Hepatic stellate cell (primary cell): Measurements from ENCODE around the gene RAI1.
"Not testable (repeated sequence)": the region's sequence is repeated elsewhere in the genome, so short reads cannot be mapped to it uniquely, and the experiment has no call there.

ENCODE experiments used
- DNase-seq: peaks from one replicate; pipeline ENCODE4 v3.0.0; 2011; ENCODE audit warnings: low spot score

RAI1 gene

DNA sequence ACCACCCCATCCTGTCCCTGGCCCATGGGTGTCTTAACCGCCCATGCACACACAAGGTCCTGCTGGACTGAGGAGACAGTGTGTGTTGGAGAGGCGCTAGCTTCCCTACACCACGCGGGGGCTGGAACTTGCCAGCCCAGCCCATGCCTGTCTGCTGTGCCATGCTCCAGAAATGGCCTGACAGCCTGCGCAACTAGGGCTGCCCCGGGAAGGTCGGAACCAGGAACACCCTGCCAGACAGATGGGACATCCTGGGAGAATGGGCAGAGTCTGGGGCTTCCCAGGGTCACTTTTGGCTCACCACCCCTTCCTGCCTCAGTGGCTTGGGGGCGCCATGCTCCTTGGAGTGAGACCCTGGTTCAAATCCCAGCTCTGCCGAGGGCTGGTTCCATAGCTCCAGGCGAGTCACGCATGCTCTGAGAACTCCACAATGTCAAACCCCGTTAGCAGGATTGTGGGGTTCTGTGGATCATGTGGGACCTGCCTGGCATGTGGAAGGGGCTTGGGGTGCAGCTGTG is 119.3 kb downstream of the RAI1 start:
- no peak for DNase-seq

DNA sequence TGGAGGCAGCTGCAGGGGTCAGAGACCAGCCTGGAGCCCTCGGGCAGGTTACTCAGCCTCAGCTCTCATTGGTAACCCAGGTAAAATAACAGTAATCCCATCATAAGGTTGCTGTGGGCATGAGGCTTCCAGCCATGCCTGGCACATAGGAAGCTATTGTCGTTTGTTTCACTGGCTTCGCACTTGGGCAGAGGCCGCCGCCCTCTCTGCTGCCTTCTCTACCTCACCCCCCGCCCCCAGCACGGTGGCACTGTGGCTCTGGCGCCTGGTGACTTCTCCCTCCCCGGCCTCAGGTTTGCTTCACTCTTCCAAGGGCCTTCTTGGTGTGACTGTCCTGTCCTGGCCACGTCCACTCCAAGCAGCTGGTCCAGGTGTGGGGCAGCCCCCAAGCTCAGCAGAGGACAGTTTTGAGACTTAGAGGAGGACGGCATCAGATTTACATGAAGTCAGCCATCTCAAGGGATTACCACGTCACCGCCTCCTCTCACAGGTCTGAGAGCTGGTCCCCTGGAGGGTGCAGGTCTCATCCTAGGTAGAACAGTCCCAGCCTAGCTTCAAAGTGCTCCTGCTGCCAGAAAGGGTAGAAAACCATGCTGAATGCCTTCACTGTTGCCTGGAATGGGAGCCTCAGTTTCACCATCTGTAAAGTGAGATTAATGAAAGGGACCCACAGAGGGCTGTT is 120.7 kb downstream of the RAI1 start:
- no peak for DNase-seq

DNA sequence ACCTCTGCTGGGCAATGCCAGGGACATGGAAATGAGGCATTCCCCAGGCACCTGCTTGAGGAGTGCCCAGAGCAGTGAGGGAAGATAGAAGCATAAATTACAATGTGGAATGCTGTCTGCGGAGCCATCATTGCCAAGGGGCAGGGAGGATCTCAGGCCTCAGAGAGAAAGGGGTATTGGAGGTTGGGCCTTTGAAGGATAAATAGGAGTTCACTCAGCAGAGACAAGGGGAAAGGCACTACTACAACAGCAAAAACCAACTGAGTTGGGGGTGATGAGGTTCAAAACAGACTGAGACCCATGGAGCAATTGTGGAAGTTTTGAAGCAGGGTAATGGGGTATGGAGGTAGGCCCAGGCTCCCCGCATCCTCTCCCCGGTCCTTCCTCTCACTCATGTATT is 122.7 kb downstream of the RAI1 start:
- no peak for DNase-seq

DNA sequence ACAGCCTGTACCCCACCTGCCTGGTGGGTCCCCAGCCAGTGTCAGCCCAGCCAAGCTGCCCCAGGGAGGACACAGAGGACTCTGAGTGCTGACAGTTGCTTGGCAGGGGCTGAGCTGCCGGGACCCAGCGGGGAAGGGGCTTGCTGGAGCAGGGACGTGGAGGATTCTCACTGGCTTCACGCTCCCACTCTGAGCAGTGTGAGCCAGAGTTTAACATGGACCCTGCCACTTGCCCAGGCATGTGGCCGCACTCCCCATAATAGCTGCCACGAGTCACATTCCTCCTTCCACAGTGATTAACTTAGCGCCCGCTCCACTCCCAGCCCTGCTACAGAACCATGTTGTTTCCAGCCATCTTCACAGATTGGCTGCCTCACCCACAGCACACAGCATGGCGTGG is 124.3 kb downstream of the RAI1 start:
- DNase-seq: no peak

DNA sequence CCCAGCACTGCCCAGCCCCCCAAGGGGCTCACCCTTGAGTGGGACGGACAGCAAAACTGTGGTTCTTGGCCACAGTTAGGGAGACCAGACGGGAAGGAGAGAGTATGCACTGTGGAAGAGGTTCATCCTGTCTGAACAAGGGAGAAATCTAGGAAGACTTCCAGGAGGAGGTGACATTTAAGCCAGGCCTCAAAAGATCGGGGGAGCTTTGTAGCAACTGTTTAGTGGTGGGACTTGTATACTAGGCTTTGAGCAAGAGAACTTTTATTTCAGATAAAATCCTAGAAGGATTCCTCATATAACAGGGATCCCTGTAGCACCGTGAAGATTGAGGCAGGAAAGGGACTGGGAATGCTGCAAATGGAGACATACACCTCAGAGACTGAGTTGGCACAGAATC is 124.8 kb downstream of the RAI1 start:
- no peak for DNase-seq

DNA sequence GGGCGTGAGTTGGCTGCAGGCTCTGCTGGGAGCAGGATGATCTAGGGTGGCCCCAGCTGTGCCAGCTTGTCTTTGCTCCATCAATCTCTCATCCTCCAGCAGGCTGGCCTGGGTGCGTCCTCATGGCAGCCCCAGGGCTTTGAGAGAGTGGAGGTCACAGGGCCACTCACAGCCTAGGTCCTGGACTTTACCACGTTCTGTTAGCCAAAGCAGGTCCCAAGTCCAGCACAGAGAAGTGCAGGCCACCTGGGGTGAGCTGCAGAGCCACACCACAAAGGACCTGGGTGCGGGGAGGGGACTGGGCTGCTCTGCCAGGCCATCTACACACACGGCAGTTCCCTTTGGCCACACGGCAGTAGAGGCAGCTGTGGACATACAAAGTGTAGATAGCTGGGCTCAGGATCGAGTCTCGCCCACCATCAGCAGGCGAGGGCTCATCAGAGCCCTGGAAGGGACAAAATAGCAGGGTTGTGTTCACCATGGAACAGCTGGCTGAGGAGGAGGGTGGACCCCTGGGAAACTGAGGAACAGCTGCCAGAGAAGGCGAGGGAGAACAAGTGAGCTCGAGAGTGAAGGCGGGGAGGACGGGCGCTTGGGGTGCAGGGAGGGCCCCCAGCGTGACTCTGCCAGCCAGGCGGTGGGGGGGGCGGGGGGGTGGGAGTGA is 125.5 kb downstream of the RAI1 start:
- no peak for DNase-seq

DNA sequence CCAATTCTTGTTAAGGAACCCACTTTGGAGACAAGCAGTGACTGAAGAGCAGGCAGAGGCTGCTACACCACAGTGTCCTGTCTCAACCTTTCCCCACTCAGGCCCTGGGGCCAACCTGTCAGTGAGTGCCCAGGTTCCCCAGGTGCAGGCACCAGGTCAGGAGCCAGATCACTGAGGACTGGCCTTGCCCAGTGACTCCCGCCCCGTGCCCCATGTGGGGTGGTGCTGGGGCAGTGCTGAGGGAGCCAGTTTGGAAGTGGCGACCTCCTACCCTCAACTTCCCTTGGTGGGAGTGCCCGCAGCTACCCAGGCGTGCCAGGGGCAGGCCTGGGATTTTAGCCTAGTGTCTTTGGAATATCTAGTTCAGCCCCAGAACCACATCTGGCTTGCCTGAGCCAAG is 126.2 kb downstream of the RAI1 start:
- no peak for DNase-seq

DNA sequence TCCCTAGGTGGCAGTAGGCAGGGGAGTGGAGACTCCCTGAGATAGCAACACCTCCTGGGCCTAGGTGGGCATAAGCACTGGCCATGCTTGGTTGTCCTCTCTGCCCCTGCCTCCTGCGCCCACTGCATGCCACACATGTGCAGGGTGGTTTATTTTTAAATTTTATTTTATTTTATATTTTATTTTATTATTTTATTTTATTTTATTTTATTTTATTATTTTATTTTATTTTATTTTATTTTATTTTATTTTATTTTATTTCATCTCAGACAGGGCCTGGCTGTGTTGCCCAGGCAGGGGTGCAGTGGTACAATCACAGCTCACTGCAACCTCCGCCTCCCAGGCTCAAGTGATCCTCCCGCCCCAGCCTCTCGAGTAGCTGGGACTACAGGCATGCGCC is 126.9 kb downstream of the RAI1 start:
- not testable (repeated sequence) for DNase-seq

DNA sequence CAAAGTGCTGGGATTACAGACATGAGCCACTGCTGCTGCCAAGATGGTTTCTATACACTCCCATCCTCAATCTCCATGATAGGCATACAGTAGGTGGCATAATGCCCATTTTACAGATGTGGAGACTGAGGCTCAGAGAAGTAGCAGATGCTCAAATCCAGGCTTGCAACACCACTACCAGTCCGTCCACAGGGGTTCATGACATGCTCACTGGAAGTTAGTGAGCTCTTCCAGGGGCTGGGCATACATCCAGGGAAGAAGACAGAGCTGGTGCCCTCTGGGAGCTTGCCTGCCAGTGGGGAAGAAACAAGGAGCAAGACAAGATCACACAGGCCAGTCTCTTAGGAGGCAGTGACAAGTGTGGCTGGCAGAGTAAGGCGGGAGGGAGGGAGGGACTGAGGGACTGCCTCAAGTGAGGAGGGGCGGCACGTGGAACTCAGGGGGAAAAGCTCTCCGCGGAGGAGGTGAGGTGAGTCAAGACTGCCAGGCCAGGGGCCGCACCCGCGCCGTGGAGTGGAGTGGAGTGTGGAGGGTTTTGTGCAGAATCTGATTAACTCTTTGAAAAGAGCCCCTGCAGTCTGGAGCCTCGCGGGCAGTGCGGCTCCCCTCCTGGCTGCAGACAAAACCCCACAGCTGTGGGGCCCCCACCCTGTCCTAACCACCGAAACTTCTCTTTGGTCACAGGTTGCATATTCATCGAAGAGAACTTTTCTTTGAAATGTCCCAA is 127.6 kb downstream of the RAI1 start:
- no peak for DNase-seq

DNA sequence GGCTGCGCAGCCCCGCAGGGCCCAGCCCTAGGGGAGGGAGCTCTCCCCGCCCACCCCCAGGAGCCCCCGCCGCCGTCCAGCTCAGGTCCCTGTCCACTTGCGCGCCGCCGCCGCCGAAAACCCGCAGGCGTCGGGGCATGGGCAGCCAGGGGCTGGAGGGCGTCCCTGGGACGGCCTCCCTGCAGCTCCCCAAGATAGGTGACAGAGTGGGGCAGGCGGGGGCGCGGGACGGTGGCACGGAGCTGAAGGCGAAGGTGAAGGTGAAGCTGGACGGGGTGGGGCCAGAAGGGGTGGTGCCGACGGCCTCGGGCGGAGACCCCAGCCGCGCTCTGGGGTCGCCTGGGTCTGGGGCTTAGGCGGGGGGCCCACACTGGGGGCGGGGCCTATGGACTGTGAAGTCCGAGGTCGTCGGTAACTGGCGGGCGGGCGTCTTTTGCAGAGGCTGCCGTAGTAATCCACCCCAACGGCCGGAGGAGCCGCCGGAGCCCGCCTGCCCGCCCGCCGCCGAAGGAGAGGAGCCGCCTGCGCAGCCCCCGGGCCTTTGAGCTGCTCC is 128.3 kb downstream of the RAI1 start:
- no peak for DNase-seq

DNA sequence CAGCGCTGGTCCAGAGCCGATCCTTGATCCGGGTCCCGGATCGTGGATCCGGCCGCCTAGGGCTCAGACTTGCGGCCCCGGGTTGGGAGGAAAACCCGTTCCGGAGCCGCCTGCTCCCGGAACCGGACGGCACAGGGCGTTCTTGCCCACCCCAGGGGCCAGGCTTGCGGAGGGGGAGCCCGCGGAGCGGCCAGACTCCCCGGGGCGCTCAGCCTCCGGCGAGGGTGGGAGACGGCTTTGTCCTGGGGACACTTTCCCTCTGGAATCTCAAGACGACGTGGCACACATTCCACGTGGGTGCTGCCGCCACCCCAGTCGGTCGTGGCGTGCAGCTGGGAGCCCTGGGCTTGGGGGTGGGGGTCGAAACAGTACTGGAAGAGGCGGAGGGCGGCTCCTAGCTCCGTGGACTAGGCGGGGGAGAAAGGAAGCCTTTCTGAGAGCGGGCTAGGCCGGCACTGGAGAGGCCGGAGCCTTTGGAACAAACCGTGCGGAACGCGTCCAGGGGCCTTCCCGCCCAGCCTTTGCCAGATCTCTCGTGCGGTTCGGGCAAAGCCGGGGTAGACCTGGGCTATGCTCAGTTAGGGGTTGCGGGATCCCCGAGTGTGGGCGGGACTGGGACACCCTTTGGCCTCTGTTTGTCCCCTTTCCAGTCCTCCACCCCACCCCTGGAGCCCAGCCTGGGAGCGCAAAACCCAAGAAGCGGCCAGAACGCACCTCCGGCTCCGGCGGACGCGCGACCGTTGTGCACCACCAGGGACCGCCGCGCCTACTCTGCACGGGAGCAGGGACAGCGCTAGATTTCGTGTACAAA is 129.0 kb downstream of the RAI1 start:
- no peak for DNase-seq

DNA sequence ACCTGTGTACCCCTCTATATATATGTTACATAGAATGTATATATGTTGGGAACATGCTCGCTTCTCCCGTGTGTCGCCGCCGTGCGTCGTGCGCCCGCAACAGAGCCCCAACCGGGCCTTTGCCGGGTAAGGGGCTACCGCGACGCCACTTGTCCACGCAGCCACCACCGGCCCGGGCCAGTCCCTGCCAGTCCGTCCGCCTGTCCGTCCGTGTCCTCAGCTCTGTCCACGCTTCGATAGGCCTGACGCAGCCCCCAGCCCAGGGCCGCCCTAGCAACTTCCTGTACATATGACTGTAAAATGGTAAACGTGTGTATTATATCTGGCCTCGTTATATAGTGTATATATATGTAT is 129.6 kb downstream of the RAI1 start:
- DNase-seq: no peak

DNA sequence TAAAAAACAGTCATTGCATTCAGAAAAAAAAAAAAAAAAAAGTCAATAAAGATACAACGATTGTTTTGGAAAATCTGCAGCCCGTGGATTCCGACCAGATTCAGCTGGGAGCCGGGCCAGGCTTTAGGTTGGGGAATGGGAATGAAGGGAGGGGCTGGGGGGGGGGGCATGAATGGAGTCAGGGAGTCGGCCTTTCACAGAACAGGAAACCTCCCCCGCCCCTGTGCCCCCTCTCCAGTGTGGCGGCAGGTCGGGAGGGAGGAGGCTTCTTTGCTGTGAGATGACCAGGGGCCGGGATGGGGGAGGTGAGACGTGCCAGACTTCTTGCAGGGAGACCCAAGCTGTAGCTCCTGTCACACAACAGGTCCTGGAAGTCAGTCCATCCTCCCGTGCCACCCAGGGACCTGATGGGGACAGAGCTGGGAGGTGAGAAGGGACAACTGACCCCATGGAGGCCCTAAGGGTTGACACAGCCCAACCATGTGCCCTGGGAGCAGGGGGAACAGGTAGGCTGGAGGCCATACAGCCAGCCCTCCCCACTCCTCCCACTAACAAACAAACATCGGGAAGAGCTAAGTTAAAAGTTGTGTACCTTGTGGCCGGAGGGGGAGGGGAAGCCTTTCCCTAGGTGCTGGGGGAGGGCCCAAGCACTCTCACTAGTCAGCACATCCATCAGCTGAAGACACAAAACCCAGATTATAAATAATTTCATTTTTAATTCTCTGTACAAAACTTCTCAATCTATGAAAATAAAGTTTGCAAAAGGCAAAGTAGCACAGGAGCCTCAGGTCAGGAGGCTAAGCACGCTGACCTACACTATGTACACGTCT is 130.3 kb downstream of the RAI1 start:
- no peak for DNase-seq

DNA sequence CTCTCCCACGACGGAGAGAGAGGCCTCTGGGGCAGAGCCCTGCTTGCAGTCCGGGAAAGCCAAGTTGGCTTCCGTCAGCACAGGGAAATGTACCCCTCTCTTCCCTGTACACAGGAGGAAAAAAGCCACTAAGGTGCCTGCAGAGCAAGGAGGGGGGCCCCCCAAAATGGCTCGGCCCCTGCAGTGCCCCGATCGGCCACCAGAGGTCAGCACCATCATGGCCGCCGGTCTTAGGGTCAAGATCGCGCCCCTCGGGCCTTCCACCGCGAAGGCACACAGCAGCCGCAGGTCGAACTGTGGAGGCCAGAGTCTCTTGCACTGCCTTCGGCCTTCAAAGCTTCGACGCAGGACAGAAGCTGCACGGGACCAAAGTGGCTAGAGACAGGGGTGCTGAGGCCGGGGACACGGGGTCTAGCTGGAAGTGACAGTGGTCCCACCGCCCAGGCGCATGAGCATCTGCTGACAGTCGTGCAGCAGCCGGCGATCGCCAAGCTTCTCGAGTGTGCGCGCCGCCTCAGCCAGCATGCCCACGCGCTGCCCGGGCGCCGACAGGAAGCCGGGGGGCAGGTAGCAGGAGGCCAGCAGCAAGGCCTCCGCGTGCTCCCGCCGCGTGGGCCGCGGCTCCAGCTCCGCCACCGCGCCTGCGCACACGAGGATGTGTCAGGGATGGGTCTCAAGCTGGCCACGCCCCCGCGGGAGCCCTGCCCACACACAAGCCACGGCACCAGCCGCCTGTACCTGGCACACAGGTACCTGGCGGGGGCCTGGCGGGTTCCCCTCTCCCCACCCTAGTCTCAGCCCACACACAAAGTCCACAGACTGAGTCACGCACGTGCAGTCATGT is 131.2 kb downstream of the RAI1 start:
- DNase-seq: peak; percentile 87

DNA sequence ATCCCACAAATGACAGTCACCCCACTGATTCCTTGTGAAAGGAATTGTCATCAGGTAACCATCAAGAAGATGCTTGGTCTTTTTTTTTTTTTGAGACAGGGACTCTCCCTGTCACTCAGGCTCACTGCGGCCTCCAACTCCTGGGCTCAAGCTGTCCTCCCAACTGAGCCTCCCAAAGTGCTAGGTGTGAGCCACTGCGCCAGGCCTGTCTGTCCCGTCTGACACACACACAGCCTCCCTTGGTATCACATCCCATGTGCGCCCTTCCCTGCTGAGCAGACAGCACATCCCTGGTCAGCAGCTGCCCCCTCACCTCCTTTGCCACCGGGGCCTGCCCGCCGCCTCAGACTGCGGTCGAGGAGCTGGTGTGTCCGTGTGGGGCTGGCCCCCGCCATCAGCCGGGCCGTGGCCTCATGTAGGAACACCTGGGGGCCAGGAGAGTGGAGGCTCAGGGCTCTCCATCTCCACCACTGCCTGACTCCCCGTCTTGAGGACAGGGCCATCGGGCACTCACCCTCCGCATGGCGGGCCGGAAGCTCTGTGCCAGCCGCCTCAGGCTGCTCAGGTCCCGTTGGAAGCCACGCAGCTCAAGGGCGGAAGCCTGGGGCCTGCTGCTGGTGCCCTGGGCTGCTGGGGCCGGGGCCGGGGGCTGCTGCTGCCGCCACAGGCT is 131.9 kb downstream of the RAI1 start:
- DNase-seq: no peak

DNA sequence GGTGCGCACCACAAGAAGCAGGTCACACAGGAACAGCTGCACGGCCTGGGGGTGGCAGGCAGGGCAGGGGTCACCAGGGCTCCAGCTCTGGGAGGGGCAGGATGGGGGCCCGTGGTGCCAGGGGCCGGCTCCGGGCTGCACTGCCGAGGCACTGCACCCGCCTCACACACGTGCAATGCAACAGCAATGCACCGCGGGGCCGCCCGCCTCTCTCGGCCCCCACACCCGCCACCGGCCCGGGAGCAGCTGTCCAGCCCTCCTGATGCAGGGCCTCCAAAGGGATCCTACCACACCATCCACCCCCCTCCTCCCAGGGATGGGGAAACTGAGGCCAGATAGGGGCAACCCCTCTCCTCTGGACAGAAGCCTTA is 132.5 kb downstream of the RAI1 start:
- no peak for DNase-seq

DNA sequence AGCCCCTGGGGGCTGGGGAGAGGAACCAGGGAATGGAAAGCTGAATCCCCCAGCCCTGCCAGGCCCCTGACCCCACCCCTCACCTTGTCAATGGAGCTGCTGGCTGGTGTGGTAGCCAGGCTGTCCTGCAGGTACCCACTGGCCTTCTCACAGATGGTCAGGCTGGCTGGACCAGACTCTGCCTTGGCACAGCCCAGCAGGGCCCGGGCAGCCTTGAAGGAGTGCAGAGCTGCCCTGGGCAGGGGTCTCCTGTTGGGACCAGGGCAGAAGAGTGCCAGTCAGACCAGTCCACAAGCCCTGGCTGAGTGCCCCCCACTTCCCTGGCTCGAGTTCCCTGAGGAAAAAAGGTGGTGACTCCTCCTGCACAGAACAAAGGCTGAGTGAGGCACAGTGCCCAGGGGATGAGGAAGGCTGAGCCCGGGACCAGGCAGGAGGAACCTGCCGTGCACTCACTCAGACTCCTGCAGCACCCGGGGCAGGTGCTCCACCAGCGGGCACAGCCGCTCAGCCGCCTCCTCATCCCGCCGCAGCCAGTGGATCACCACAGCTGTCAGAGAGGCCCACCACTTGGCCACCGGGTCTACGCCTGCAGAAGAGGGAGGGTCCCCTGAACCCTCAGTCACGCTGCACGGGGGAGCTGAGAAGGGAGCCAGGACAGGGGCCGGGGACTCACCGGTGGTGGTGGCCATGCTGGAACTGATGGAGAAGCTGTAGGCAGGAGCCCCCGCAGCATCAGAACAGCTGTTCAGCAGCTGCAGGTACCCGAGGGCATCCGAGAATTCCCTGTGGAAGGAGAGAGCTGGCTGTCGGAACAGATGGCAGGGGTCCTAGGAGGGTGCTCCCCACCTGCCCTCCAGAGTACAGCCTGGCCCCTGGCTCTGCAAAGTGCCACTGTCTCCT is 133.2 kb downstream of the RAI1 start:
- no peak for DNase-seq

DNA sequence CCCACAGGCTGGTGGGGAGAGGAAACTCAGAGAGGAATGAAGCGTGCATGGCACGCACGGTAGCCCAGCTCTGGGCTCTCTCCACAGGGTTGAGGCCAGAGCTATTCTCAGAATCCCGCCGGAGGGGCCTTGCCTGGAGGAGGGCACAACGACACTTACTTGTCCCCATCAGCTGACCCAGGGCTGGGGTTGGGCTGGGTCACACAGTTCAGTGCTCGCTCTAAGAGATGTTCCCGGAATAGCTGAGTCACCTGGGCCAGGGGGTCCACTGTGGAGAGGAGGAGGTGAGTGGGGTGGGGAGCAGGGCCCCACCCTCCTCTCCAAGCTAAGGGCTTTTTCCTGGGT is 133.8 kb downstream of the RAI1 start:
- no peak for DNase-seq
